Small intestine (tissue), 7 donors: ENCODE data around the gene CEP85L. TPM values are rescaled to one million over a fixed set of nuclear protein-coding genes. Genes with fewer than 3 reads are reported as not detected.

Source experiments
- DNase-seq, 2 donors: peaks; one replicate each; pipeline versions ENCODE4 v3.0.0 to v3.0.0-alpha.2; 2013
- FAIRE-seq: peaks from 2 replicates; lab custom pipeline; 2012; peaks lifted over from hg19 to GRCh38; lab: Jason Lieb, UNC
- H3K27ac ChIP-seq, 3 donors: one replicate each; pipeline ENCODE4 v1.5.1; 2013; ENCODE audit warnings: low read length in 2 of 3, mild to moderate bottlenecking in 2 of 3, control low read depth in 1 of 3, inconsistent platforms in 1 of 3, low read depth in 1 of 3, moderate library complexity in 1 of 3
- H3K27me3 ChIP-seq, 3 donors: one replicate each; pipeline ENCODE4 v1.6.1; 2013; ENCODE audit warnings: low read length in 3 of 3, inconsistent platforms in 1 of 3; ENCODE audit not compliant: control insufficient read depth in 3 of 3, insufficient read depth in 3 of 3
- H3K36me3 ChIP-seq, 3 donors: one replicate each; pipeline ENCODE4 v1.6.1; 2013; ENCODE audit warnings: low read length in 3 of 3, inconsistent platforms in 1 of 3, low read depth in 1 of 3, mild to moderate bottlenecking in 1 of 3, moderate library complexity in 1 of 3; ENCODE audit not compliant: control insufficient read depth in 3 of 3, insufficient read depth in 2 of 3
- H3K4me1 ChIP-seq, 3 donors: one replicate each; pipeline ENCODE4 v1.6.1; 2013; ENCODE audit warnings: low read length in 2 of 3, inconsistent platforms in 1 of 3, low read depth in 1 of 3, mild to moderate bottlenecking in 1 of 3, moderate library complexity in 1 of 3; ENCODE audit not compliant: control insufficient read depth in 3 of 3, insufficient read depth in 2 of 3
- H3K4me3 ChIP-seq, 3 donors: one replicate each; pipeline ENCODE4 v1.5.1; 2013; ENCODE audit warnings: low read length in 3 of 3, control low read depth in 1 of 3, inconsistent platforms in 1 of 3, low read depth in 1 of 3, mild to moderate bottlenecking in 1 of 3, moderate library complexity in 1 of 3
- H3K9me3 ChIP-seq, 2 donors: one replicate each; pipeline ENCODE4 v1.6.1; 2013; ENCODE audit warnings: low read depth in 1 of 2, low read length in 1 of 2; ENCODE audit not compliant: control insufficient read depth in 2 of 2, insufficient read depth in 1 of 2
- WGBS, 3 donors: extraction: QIAGEN DNeasy Blood & Tissue Kit; methylation state at CpG; one replicate each; pipeline ENCODE4 v1.1.7; 2013; 5-methylcytosine and 5-hydroxymethylcytosine counted together
- polyA plus RNA-seq, 4 donors: library from polyadenylated mRNA; stranded (reverse) in 3 of 4; unstranded in 1 of 4; fragments of 200-250 nt in 3 of 4; fragments of 120-200 nt in 1 of 4; gene quantifications; one replicate each; pipeline versions ENCODE4 v1.2.1 to v1.2.3, GENCODE V29; 2013
- donor health status: healthy with polysubstance abuse.
- donor health status: control.
- donor health status: control.
- donor health status: Bipolar disorder and iron deficiency.
- donor health status: healthy.

CEP85L gene
- polyA plus RNA-seq, 4 donors = 0.22 to 2.2 (median 0.66) TPM

- peaks cover 0 to 3% (median 0%) of the 10 kb centered on the region in 3 donors for H3K4me1 ChIP-seq
- no peak overlapping the region for H3K4me3 ChIP-seq
- H3K9me3 ChIP-seq = no peaks in the 10 kb centered on the region
- no peaks in the 10 kb centered on the region for H3K27me3 ChIP-seq
- H3K27ac ChIP-seq = peak overlapping the region in 2 of 3 donors; percentile 4 to 6
- no peak for DNase-seq
- WGBS, 3 donors = 35 to 54% (median 37%) methylated on average over 1 of the region's 1 CpG
- FAIRE-seq = no peak
- no peaks in the 10 kb centered on the region for H3K36me3 ChIP-seq
Measured at GRCh38 chr6:118668761-118669385, 17.5 kb upstream of the CEP85L start.

DNA sequence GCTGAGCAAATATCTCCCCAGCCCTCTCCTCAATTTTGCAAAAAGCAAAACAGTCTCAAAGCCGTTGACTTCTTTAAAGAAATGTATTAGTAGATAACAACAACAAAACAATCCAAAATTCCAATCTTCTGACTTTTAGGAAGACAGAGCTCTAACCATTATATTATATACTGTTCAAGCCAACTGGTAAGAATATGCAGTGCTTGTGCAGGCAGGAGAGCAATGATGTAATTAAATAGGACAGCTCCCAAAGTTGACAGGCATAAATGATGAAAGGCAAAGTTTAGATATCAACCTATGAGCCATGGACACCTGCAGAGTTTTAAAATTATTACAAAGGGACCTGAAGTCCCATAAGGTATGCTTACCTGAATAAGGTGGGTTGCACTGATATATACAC lies 16.6 kb upstream of the CEP85L start:
- no peaks in the 10 kb centered on the region for H3K9me3 ChIP-seq
- H3K27ac ChIP-seq = no peak overlapping the region
- H3K4me1 ChIP-seq = peaks cover 0 to 3% (median 0%) of the 10 kb centered on the region in 3 donors
- H3K27me3 ChIP-seq = no peaks in the 10 kb centered on the region
- no peaks in the 10 kb centered on the region for H3K36me3 ChIP-seq
- 48 to 76% (median 66%) methylated on average over 1 of the region's 1 CpG for WGBS, 3 donors
- H3K4me3 ChIP-seq = peak overlapping the region in 1 of 3 donors; percentile 18
- DNase-seq = no peak
- FAIRE-seq = no peak

DNA sequence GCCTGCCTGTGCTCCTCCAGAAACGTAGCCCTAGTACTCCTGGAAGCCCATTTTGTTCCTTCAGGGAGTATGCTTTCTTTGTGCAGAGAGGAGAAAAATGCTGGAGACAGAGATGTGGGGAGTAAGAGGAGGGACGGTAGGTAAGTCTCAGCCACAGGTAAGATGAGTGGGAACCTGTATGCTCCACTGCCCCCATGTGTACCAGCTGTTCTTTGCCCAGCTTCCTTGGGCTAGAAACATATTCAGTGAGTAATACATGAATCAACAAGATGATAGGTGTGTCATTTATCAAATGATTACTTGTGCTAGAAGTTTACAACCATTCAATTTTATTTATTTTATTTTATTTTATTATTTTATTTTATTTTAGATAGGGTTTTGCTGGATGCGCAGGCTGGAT lies 13.6 kb upstream of the CEP85L start:
- Histone ChIP-seq H3K27ac (no peak overlapping the region), H3K36me3 (no peaks in the 10 kb centered on the region), H3K4me1 (peaks cover 0 to 3% (median 0%) of the 10 kb centered on the region in 3 donors), H3K4me3 (no peak overlapping the region), H3K27me3 (no peaks in the 10 kb centered on the region), H3K9me3 (no peaks in the 10 kb centered on the region)
- whole genome bisulfite sequencing, 3 donors = 43 to 59% (median 54%) methylated on average over 3 of the region's 3 CpGs
- DNase-seq (no peak), FAIRE-seq (no peak)

- DNase-seq (no peak), FAIRE-seq (no peak)
- WGBS, 3 donors = 62 to 70% (median 64%) methylated on average over 10 of the region's 10 CpGs
- Histone ChIP-seq H3K4me1 (peaks cover 0 to 3% (median 0%) of the 10 kb centered on the region in 3 donors), H3K4me3 (no peak overlapping the region), H3K27ac (peak overlapping the region in 1 of 3 donors; percentile 67), H3K27me3 (no peaks in the 10 kb centered on the region), H3K36me3 (no peaks in the 10 kb centered on the region), H3K9me3 (no peaks in the 10 kb centered on the region)
Measured at GRCh38 chr6:118663993-118664985, 12.9 kb upstream of the CEP85L start.

DNA sequence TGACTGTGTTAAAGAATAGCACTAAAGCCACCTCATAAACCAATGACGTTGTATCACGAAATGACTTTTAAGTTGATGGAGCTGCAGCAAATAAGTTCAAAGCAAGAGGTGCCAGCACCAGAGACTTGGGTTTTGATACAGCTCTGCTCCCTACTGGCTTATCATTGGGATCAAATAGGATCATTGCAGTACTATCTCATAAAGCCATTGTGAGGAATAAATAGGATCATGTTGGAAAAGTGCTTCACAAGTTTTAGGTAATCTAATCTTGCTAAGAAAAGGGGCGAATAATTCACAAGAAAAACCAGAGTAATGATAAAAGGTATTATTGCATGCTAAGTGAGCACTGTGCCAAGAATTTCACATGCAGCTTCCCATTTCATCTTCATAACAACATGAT lies 10.4 kb upstream of the CEP85L start:
- no peaks in the 10 kb centered on the region for H3K4me1 ChIP-seq
- no peak overlapping the region for H3K27ac ChIP-seq
- H3K9me3 ChIP-seq = no peaks in the 10 kb centered on the region
- WGBS, 3 donors = 88 to 94% (median 93%) methylated on average over 3 of the region's 3 CpGs
- DNase-seq = no peak
- no peak for FAIRE-seq
- no peaks in the 10 kb centered on the region for H3K27me3 ChIP-seq
- H3K4me3 ChIP-seq = no peak overlapping the region
- H3K36me3 ChIP-seq = no peaks in the 10 kb centered on the region

DNA sequence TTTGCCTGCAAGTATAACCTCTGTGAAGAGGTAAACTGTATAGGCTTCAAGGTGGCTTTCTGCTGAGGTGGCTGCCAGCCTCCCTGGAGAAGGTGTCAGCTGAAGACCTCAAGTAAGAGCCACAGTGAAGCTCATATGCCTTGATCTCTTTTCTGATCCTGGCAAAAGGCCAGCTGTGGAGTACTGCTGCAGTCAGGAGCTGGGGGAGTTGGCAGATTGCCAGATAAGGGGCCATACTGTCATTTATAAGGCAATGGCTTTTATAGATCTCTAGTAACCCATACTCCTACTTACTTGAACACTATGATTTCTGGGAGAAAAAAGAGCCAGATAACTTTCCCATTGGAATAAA lies 8.8 kb upstream of the CEP85L start:
- DNase-seq = peak in 1 of 2 donors; percentile 14
- Histone ChIP-seq H3K27me3 (no peaks in the 10 kb centered on the region), H3K4me1 (no peaks in the 10 kb centered on the region), H3K36me3 (no peaks in the 10 kb centered on the region), H3K27ac (no peak overlapping the region), H3K9me3 (no peaks in the 10 kb centered on the region), H3K4me3 (no peak overlapping the region)
- FAIRE-seq = no peak

DNA sequence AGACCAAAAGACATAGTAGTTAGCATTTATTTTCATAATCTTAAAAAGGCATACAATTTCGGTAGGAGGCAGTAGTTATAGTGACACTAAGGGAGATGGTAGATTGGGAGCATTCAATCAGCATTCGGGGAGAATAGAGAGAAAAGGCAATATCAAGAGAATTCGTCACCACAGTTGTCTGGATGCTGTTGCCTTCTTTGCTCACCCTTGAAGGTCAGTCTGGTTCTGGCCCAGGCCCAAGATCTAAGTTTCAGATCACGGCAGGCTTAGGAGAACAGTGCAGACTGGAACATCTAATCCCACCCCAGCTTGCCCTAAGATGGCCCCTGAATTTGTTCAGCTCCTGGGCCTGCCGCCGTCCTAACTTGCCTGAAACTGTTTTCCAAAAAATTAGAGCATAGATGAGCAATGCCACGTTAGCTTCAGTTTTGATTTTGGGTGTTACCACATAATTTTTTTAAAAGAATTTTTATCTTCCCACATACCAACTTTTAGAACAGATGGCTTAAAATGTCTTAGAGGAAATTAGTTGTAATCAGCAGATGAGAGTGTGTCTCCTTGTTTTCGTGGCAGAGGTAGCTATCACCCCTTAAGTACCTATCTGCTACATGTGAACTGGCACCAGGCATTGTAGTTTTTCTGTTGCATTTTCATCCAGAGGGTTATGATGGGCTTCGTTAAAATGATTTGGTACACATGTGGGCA lies 8.3 kb upstream of the CEP85L start:
- H3K36me3 ChIP-seq = no peaks in the 10 kb centered on the region
- H3K4me1 ChIP-seq = no peaks in the 10 kb centered on the region
- H3K9me3 ChIP-seq = no peaks in the 10 kb centered on the region
- no peak overlapping the region for H3K4me3 ChIP-seq
- DNase-seq = no peak
- H3K27me3 ChIP-seq = peaks cover 0 to 4% (median 0%) of the 10 kb centered on the region in 3 donors
- no peak overlapping the region for H3K27ac ChIP-seq
- no peak for FAIRE-seq
- WGBS, 3 donors = 64 to 77% (median 65%) methylated on average over 9 of the region's 9 CpGs

- Histone ChIP-seq H3K4me1 (no peaks in the 10 kb centered on the region), H3K9me3 (no peaks in the 10 kb centered on the region), H3K27me3 (peaks cover 0 to 9% (median 0%) of the 10 kb centered on the region in 3 donors), H3K4me3 (no peak overlapping the region), H3K36me3 (no peaks in the 10 kb centered on the region), H3K27ac (no peak overlapping the region)
- no peak for FAIRE-seq
- 78 to 84% (median 79%) methylated on average over 3 of the region's 3 CpGs for WGBS, 3 donors
- DNase-seq = peak in 1 of 2 donors; percentile 10
Measured at GRCh38 chr6:118656847-118657451, 5.6 kb upstream of the CEP85L start.
